GM11168 (cell line): ENCODE results near the gene ATP6AP1.

Experiments used
- in situ Hi-C: fragments of 300-500 bp; cut with MboI; formaldehyde crosslinking; loops from one replicate; pipeline ENCODE4 v1.12.0; 2022; ENCODE audit warnings: low sequenced_read_pairs; ENCODE audit not compliant: unreplicated experiment

The ATP6AP1 gene

DNA sequence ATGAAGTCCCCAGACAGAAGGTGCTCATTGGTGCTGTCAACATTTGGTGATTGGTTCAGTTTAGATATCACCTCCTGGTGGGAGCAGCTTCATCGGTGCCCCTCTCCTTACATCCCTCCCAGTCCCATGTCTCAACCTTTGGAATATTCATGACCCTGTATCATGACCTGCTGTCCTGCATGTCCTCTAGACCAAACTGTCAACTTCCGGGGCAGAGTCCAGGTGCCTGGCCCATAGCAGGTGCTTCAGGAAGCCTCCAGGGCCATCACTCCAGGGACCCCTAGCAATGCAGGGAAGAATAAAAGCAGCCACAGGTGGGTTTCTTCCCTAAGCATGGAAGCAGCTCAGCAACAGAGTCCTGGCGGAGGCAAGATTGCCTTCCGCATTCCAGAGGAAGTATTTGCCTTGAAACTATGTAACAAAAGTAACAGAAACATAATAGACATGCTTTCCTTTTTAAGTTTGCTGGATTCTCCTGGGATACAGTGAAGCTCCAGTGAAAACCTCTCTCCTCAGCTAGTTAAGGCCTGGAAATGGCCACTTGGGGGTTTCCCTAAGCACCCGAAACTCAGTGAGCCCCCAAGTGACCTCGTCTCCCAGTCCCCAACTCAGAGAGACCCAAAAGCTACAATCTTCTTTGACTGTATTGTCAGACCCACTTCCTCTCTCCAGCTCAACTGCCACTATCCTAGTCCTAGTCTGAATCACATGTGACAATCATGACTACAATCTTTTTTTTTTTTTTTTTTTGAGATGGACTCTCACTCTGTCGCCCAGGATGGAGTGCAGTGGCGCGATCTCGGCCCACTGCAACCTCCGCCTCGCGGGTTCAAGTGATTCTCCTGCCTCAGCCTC, 1.3 kb upstream of the ATP6AP1 start:
- in situ Hi-C loops: loop anchor here (25.0 kb wide), 1 partner anchor 110 kb away; the partner anchor contains the start of genes G6PD and IKBKG

DNA sequence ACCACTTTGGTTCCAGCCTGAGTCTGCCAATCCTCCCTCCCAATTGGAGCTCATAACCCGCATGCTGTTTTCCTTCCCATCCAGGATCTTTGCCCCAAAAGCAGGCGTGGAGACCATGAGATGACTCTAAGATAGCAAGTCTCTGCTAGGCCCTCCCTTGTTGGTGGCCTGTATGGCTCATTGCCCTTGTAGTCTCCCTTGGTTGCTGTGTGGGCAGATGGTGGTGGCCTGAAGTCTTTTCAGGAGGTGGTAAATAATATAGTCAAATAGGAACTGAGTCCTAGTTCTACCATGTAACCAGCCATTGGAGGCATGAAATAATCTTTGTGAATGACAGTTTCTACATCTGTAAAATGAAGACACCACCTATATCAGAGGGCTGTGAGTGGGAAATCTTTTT, 1.2 kb downstream of the ATP6AP1 start:
- in situ Hi-C loops: loop anchor here (25.0 kb wide), 1 partner anchor 108 kb away; the partner anchor contains the start of genes G6PD and IKBKG

DNA sequence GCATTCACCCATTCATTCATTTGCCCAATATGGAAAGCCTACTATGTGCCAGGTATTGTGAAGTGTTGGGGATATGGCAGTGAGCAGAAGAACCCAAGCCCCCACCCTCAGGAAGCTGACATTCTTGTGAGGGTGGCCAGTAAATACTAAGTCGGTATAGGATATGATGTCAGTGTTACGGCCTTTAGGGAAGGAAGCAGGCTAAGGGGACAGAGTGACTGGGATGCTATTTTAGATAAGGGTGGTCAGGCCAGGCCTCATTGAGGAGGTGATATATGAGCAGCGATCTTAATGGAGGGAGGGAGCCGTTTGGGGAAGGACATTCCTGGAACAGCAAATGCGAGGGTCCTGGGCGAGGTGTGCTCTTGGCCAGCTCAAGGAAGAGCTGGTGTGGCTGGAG, 2.0 kb downstream of the ATP6AP1 start:
- in situ Hi-C loops: loop anchor here (25.0 kb wide), 1 partner anchor 107 kb away; the partner anchor contains the start of genes G6PD and IKBKG

- in situ Hi-C loops: loop anchor here (25.0 kb wide), 1 partner anchor 106 kb away; the partner anchor contains the start of genes G6PD and IKBKG
Observed at GRCh38 chrX:154430916-154431315, 2.4 kb downstream of the ATP6AP1 start.

DNA sequence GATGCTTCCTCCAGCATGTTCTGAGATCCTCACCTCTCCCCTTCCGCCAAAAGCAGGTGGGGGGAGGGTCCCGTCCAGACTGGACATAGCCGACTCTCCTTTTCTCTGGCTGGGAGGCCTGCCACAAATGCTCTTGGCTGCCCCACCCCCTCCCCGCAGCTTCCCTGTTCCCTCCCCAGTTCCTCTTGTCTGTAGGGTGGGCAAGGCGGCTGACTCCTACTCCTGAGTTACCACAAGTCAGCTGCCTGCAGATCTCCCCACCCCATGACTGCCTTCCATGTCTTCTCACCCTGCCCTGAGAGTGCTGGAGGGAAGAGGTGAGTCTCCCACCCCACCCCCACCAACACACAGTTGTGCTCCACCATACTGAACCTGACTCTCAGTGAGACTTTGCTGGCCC, 2.9 kb downstream of the ATP6AP1 start:
- in situ Hi-C loops: loop anchor here (25.0 kb wide), 1 partner anchor 106 kb away; the partner anchor contains the start of genes G6PD and IKBKG

DNA sequence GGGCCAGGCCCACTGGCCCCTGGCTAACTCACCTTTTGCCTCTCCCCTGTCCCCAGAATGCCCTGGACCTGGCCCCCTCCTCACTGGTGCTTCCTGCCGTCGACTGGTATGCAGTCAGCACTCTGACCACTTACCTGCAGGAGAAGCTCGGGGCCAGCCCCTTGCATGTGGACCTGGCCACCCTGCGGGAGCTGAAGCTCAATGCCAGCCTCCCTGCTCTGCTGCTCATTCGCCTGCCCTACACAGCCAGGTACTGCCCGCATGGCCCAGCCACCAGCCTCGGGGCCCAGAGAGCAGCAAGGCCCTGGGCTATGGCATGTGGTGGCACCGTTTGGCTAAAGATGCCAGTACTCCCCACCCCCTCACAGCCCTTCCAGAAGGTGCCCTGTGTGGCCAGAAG, 3.7 kb downstream of the ATP6AP1 start:
- in situ Hi-C loops: loop anchor here (25.0 kb wide), 1 partner anchor 105 kb away; the partner anchor contains the start of genes G6PD and IKBKG

- in situ Hi-C loops: loop anchor here (25.0 kb wide), 1 partner anchor 104 kb away; the partner anchor contains the start of genes G6PD and IKBKG
Observed at GRCh38 chrX:154433605-154434004, 5.1 kb downstream of the ATP6AP1 start.

DNA sequence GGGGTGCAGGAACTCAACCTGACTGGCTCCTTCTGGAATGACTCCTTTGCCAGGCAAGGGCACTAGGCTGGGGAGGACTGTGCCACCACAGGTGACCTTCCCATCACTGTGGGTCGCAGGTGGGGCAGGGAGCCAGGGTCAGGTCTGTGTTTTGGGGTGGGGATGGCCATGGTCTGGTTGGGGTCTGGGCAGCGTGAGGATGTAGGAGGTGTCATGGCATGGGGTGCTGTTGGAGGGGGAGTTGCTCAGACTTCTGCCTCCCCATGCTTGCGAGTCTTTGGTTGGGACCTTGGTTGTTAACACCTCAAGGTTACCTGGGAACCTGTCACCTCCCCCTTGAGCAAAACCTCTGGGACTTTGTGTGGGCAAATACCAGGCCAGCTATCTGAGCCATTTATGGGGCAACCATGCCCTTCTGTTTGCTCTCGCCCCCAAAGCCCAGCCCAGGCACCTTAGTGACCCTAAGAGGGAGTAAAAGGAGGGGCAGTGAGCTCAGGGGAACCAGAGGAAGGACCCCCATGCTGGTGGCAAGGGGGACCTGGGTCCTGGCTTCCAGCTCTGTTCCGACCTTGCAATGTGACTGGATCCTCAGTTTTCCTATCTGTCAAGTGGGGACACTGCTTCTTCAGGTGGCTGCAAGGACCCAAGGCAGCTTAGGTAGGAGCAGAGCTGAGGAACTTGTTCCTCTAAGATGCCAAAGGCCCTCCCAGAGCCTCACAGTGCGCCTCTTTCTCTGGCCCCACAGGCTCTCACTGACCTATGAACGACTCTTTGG, 6.1 kb downstream of the ATP6AP1 start:
- in situ Hi-C loops: loop anchor here (25.0 kb wide), 1 partner anchor 103 kb away; the partner anchor contains the start of genes G6PD and IKBKG

GRCh38 chrX:154435171-154435733, 6.8 kb downstream of the ATP6AP1 start:
- in situ Hi-C loops: loop anchor here (25.0 kb wide), 1 partner anchor 102 kb away; the partner anchor contains the start of genes G6PD and IKBKG

- in situ Hi-C loops: loop anchor here (25.0 kb wide), 1 partner anchor 101 kb away; the partner anchor contains the start of genes G6PD and IKBKG
Observed at GRCh38 chrX:154436374-154436982, 8.0 kb downstream of the ATP6AP1 start.

DNA sequence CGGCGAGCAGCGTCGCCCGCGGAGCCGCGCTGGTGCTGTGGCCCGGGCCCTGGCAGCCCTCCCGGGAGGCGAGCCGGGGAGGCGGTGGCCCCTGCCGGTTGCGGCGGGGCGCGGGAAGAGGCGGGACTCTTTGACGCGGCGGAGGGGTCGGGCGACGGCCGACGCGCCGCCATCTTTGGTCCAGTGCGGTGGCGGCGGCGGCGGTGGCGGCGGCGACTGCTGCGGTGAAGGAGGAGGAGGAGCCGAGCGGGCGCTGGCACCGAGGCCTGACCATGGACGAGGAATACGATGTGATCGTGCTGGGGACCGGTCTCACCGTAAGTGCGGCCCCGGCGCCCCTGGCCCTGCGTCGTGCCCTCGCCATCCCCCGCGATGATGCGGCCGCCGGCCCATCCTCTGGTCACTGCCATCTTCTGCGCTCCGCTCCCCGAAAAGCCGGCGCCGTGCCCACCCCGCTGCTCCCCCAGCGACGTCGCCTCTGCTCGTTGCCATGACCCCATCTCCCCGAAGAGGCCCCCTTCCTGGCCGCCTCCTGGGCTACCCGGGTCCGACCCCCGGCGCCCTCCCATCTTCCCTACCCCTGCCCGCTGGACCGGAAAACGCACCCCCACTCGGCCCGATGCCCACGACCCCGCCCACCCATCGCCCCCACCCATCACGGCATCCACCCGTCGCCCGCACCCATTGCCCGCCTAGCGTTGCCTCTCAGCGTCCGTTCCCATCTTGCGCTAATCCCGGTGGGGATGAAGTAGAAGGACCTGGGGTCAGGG, 8.7 kb downstream of the ATP6AP1 start, which contains the start of gene GDI1:
Gene GDI1 (plus strand): TSS at position 172 of the 770 bp plus-strand sequence. CDS start 101 bp downstream, at position 273.
- in situ Hi-C loops: loop anchor here (25.0 kb wide), 1 partner anchor 100 kb away; the partner anchor contains the start of genes G6PD and IKBKG

GRCh38 chrX:154437971-154438893, 9.8 kb downstream of the ATP6AP1 start:
- in situ Hi-C loops: loop anchor here (25.0 kb wide), 1 partner anchor 99 kb away; the partner anchor contains the start of genes G6PD and IKBKG

GRCh38 chrX:154439841-154440240, 11.4 kb downstream of the ATP6AP1 start:
- in situ Hi-C loops: loop anchor here (25.0 kb wide), 1 partner anchor 97 kb away; the partner anchor contains the start of genes G6PD and IKBKG

DNA sequence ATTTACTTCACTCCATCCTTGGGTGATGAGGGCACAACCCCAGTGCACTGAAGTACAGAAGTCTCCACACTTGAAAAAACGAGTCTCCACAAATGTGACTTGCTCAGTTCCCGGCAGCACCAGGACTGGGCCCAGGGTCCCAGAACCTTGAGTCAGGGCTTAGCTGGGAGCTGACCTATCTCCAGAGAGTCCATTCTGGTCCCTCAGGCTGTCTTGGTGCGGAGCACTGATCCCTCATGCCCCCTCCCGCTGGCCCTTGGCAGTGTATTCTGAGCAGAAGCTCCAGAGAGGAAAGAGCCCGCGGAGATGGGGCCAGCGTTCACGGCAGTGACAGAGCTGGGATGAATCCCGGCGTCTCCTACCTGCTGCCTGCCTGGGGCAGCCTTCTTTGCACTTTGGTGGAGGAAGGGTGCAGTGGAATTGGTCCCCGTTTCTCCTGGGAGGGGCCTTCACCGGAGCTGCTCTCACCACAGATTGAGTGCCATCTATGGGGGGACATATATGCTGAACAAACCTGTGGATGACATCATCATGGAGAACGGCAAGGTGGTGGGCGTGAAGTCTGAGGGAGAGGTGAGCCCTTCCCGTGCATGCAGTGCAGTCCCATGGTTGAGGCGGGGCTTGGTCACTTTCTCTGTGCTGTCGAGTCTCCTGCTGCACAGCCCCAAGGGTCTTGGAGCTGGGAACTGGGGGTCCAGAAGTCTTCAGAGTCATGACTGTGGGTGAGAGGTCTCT, 12.3 kb downstream of the ATP6AP1 start:
- in situ Hi-C loops: loop anchor here (25.0 kb wide), 1 partner anchor 97 kb away; the partner anchor contains the start of genes G6PD and IKBKG

DNA sequence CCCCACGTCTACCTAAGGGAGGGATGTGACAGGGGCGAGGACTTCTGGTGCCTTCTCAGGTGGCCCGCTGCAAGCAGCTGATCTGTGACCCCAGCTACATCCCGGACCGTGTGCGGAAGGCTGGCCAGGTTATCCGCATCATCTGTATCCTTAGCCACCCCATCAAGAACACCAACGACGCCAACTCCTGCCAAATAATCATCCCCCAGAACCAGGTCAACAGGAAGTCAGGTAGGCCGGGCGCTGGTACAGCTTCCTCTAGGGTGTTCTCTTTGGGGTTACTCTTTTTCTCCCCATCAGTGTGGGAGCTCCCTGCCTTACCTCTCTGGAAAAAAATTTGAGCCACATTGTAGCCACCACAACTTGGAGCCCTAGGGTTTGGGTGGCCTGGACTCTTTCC, 13.1 kb downstream of the ATP6AP1 start:
- in situ Hi-C loops: loop anchor here (25.0 kb wide), 1 partner anchor 96 kb away; the partner anchor contains the start of genes G6PD and IKBKG

- in situ Hi-C loops: loop anchor here (25.0 kb wide), 1 partner anchor 95 kb away; the partner anchor contains the start of genes G6PD and IKBKG
Observed at GRCh38 chrX:154441984-154442707, 13.7 kb downstream of the ATP6AP1 start.
